Measurements from ENCODE around the gene SESN3.
"Not testable (repeated sequence)": the region's sequence is repeated elsewhere in the genome, so short reads cannot be mapped to it uniquely, and the experiment has no call there.

Gene SESN3

DNA sequence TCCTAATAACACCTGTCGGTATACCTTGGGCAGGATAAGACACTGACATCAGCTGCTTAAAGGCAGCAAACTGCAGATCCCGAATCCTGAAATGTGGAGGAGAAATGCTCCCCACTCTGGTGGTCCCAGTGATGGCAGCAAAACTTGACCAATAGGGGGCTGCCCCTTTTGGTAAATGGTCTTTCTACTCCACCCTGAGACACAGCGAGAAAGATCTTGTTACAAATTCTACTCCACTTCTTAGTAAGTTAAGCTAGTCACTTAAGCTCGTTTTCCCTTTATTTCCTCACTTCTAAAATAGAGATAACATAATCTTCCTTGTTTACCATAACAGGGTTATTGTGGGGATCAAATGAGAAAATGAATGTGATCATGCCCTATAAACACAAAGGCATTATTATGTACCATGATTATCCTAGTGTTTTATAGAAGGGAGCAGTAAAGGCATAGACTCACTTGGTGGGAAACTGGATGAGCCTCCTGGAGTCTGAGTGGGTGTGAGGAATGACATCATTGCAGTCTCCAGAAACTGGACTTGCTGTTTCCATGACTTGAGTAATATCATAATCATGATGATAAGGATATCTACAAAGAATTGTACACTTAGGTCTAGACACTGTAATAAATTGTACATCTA lies 90.5 kb downstream of the SESN3 start:
- ChIA-PET POLR2A (no interaction called here), CTCF (interaction anchor here (1.2 to 8.6 kb wide), 5 partner anchors 9 to 517 kb away, joined by 3 to 78 read pairs (median 5); partner anchors contain the start of gene ENDOD1)
- DNase-seq (ENCODE audit: extremely low spot score) = no peak
- TF ChIP-seq, protein P1, sequence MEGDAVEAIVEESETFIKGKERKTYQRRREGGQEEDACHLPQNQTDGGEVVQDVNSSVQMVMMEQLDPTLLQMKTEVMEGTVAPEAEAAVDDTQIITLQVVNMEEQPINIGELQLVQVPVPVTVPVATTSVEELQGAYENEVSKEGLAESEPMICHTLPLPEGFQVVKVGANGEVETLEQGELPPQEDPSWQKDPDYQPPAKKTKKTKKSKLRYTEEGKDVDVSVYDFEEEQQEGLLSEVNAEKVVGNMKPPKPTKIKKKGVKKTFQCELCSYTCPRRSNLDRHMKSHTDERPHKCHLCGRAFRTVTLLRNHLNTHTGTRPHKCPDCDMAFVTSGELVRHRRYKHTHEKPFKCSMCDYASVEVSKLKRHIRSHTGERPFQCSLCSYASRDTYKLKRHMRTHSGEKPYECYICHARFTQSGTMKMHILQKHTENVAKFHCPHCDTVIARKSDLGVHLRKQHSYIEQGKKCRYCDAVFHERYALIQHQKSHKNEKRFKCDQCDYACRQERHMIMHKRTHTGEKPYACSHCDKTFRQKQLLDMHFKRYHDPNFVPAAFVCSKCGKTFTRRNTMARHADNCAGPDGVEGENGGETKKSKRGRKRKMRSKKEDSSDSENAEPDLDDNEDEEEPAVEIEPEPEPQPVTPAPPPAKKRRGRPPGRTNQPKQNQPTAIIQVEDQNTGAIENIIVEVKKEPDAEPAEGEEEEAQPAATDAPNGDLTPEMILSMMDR (IDR thresholded peaks at IDR 0.05; ENCODE audit: control extremely low read depth, extremely low read depth, low read depth, missing control alignments) = no peak

DNA sequence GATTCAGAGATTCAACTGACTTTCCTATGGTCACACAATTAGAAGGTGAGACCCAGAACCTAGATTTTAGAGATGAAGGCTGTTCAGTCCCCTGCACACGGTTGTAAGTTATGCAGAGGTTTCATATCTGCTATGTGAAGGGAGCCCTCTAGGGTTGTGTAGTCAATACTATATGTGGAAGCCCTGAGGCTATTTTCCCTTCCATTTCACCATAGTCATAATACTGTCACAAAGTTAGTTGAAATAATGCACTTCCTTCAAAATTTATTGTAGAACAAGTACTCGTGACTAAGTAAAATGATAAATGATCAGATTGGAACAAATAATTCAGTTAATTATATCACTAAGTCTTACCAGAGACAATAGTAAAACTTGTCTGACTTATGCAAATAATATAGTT lies 92.6 kb downstream of the SESN3 start:
- ChIA-PET CTCF (interaction anchor here (0.9 to 8.6 kb wide), 13 partner anchors 9 to 573 kb away, joined by 3 to 78 read pairs (median 4); partner anchors contain the start of gene SRSF8), POLR2A (no interaction called here)
- TF ChIP-seq, protein P1 (IDR thresholded peaks at IDR 0.05; ENCODE audit: control extremely low read depth, extremely low read depth, low read depth, missing control alignments) = peak; percentile 48
- DNase-seq (ENCODE audit: extremely low spot score) = peak; percentile 54

DNA sequence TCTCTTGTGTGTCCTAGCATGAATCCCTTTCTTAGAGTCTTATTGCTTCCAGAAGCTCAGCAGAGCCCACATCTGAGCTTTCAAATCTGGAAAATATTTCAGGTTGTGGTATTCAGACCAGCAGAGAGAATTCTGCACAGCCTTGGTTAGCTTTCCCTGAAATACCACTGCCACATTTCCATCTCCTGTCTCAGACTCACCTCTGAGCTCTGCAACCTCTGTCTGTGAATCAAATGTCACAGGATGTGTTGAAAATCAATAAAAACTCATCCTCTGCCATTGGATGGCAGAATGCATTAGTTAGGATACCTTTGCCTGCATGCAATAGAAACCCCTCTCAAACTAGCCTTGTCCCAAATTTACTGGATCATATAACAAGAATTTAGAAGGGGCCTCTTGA lies 93.7 kb downstream of the SESN3 start:
- TF ChIP-seq, protein P1 (IDR thresholded peaks at IDR 0.05; ENCODE audit: control extremely low read depth, extremely low read depth, low read depth, missing control alignments) = no peak
- POLR2A ChIA-PET = no interaction called here
- CTCF ChIA-PET = interaction anchor here (0.7 to 8.6 kb wide), 16 partner anchors 8 to 574 kb away, joined by 3 to 78 read pairs (median 4); no protein-coding TSS in a partner anchor

DNA sequence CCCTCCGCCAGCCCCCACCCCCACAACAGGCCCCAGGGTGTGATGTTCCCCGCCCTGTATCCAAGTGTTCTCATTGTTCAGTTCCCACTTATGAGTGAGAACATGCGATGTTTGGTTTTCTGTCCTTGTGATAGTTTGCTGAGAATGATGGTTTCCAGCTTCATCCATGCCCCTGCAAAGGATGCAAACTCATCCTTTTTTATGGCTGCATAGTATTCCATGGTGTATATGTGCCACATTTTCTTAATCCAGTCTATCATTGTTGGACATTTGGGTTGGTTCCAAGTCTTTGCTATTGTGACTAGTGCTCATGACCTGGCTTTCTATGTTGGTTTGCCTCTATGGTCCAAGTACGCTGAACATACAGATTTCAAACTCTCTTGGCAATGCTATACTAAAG lies 94.3 kb downstream of the SESN3 start:
- DNase-seq (ENCODE audit: extremely low spot score); POLR2A ChIA-PET: not testable (repeated sequence)
- CTCF ChIA-PET = interaction anchor here (0.9 to 8.6 kb wide), 12 partner anchors 8 to 568 kb away, joined by 3 to 78 read pairs (median 5); no protein-coding TSS in a partner anchor

More for the DNA sequence above, 93.7 kb downstream of the SESN3 start:
- no peak for DNase-seq (ENCODE audit: extremely low spot score)

DNA sequence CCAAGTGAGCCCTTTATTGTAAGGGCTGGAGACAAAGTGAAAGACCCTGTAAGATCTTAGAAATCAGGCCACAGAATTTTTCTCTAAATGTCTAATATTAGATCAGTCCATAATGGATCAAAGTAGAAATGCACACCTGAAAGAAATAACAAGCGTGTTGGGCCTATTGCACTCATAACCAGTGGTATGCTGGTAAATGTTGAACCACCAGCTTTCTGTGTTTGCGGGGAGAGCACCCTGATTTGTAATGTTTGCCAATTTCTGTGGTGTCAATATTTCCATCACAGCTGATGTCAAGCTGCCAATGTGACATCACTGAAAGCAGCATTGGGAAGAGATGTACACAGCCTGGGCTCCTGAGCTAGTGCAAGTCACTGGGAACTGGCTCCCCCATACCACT lies 95.1 kb downstream of the SESN3 start:
- TF ChIP-seq, protein P1 (IDR thresholded peaks at IDR 0.05; ENCODE audit: control extremely low read depth, extremely low read depth, low read depth, missing control alignments) = no peak
- DNase-seq (ENCODE audit: extremely low spot score) = no peak
- ChIA-PET POLR2A (no interaction called here), CTCF (interaction anchor here (1.0 to 8.6 kb wide), 6 partner anchors 11 to 569 kb away, joined by 3 to 78 read pairs (median 6); no protein-coding TSS in a partner anchor)

DNA sequence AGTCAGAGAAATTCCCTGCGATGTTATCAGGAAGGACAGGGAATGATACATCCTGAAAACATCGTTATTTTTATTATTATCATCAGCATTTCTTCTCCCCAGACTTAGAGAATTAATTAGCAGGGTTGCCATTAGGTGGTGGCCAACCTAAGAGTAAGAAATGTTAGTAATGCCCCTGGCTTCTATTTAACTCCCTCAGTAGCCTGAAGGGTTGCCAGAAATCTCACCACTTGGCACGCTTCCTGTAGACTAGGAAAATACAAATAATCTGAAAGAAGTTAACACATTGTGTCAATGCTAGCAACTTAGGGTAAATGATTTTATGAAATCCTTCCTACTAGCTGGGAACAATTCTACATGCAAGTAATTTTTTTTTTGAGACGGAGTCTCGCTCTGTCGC lies 95.8 kb downstream of the SESN3 start:
- POLR2A ChIA-PET = no interaction called here
- DNase-seq (ENCODE audit: extremely low spot score) = no peak
- CTCF ChIA-PET = interaction anchor here (1.5 to 8.6 kb wide), 2 partner anchors 17 to 36 kb away, joined by 3 to 78 read pairs; no protein-coding TSS in a partner anchor
- TF ChIP-seq, protein P1 (IDR thresholded peaks at IDR 0.05; ENCODE audit: control extremely low read depth, extremely low read depth, low read depth, missing control alignments) = no peak

DNA sequence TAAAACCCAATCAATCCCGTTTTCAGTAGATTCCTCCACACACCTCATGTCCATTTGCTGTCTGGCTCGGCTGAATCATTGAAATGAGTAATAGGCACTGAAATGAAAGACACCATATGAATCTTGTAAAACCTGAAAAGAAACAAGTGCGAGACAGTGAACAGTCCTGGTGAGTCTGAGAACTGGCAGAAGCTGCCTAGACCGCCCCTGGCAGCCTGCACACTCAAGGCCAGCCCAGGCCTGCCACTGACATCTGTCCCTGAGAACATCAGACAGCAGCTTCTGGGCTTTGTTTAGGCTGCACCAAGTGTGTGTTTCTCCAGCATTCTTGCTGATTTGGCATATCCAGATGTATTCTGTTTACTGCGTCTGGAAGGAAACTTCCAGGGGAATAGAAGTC lies 96.5 kb downstream of the SESN3 start:
- ChIA-PET CTCF (no interaction called here), POLR2A (no interaction called here)
- DNase-seq (ENCODE audit: extremely low spot score) = no peak
- TF ChIP-seq, protein P1 (IDR thresholded peaks at IDR 0.05; ENCODE audit: control extremely low read depth, extremely low read depth, low read depth, missing control alignments) = no peak

All from GM10248 (cell line).